Measurements from ENCODE around the gene ZFYVE27. TPM values are rescaled to one million over a fixed set of nuclear protein-coding genes. Genes with fewer than 3 reads are reported as not detected.

ZFYVE27 gene
- total and polyA plus RNA-seq, 2 donors from 2014 or later = 23.3 to 34.4 TPM

- no peak for FAIRE-seq
- intact Hi-C loops (cut with DNase I) = no loop called here
- H3K27ac ChIP-seq (ENCODE audit: low read depth in 2 of 2, low read length in 2 of 2) = peak overlapping the region; percentile 80 to 86
- no peaks in the 10 kb centered on the region for H3K36me3 ChIP-seq (ENCODE audit: control insufficient read depth in 2 of 3, insufficient read depth in 3 of 3, low read length in 3 of 3)
- H3K9ac ChIP-seq (ENCODE audit: low read length in 3 of 3) = peak overlapping the region; percentile 1 to 61 (median 10)
- no peaks in the 10 kb centered on the region for H3K27me3 ChIP-seq (ENCODE audit: control insufficient read depth, insufficient read depth, low read length)
- DNase-seq = peak; percentile 71 to 94 (median 82)
- no peaks in the 10 kb centered on the region for H3K9me3 ChIP-seq (ENCODE audit: control insufficient read depth in 2 of 3, insufficient read depth in 1 of 3, low read length in 3 of 3)
- peaks cover 0 to 13% (median 0%) of the 10 kb centered on the region in 3 donors for H3K4me1 ChIP-seq (ENCODE audit: control insufficient read depth in 2 of 3, insufficient read depth in 2 of 3, low read depth in 1 of 3, low read length in 3 of 3)
- peak overlapping the region in 2 of 3 donors; percentile 59 to 66 for H3K4me3 ChIP-seq (ENCODE audit: low read length in 3 of 3)
- no peak for TF ChIP-seq CTCF (IDR thresholded peaks at IDR 0.05; ENCODE audit: borderline replicate concordance, extremely low read depth, insufficient read depth)
These were observed 22.3 kb upstream of the ZFYVE27 start for GRCh38 chr10:97714401-97715258.

GRCh38 chr10:97715259-97715874 lies 21.6 kb upstream of the ZFYVE27 start:
- H3K9ac ChIP-seq (ENCODE audit: low read length in 3 of 3) = peak overlapping the region in 1 of 3 donors; percentile 1
- FAIRE-seq = no peak
- H3K4me1 ChIP-seq (ENCODE audit: control insufficient read depth in 2 of 3, insufficient read depth in 2 of 3, low read depth in 1 of 3, low read length in 3 of 3) = peaks cover 0 to 13% (median 0%) of the 10 kb centered on the region in 3 donors

GRCh38 chr10:97717627-97718026 lies 19.3 kb upstream of the ZFYVE27 start:
- no peaks in the 10 kb centered on the region for H3K9me3 ChIP-seq (ENCODE audit: control insufficient read depth in 2 of 3, insufficient read depth in 1 of 3, low read length in 3 of 3)
- TF ChIP-seq CTCF (IDR thresholded peaks at IDR 0.05; ENCODE audit: borderline replicate concordance, extremely low read depth, insufficient read depth) = no peak
- no peaks in the 10 kb centered on the region for H3K36me3 ChIP-seq (ENCODE audit: control insufficient read depth in 2 of 3, insufficient read depth in 3 of 3, low read length in 3 of 3)
- FAIRE-seq (no peak), DNase-seq (no peak)
- no peak overlapping the region for H3K27ac ChIP-seq (ENCODE audit: low read depth in 2 of 2, low read length in 2 of 2)
- H3K4me1 ChIP-seq (ENCODE audit: control insufficient read depth in 2 of 3, insufficient read depth in 2 of 3, low read depth in 1 of 3, low read length in 3 of 3) = peaks cover 0 to 13% (median 0%) of the 10 kb centered on the region in 3 donors
- no peaks in the 10 kb centered on the region for H3K27me3 ChIP-seq (ENCODE audit: control insufficient read depth, insufficient read depth, low read length)
- no peak overlapping the region for H3K4me3 ChIP-seq (ENCODE audit: low read length in 3 of 3)
- intact Hi-C loops (cut with DNase I) = no loop called here
- no peak overlapping the region for H3K9ac ChIP-seq (ENCODE audit: low read length in 3 of 3)

More at GRCh38 chr10:97715259-97715874, 21.6 kb upstream of the ZFYVE27 start:
- H3K36me3 ChIP-seq (ENCODE audit: control insufficient read depth in 2 of 3, insufficient read depth in 3 of 3, low read length in 3 of 3) = no peaks in the 10 kb centered on the region
- no peaks in the 10 kb centered on the region for H3K9me3 ChIP-seq (ENCODE audit: control insufficient read depth in 2 of 3, insufficient read depth in 1 of 3, low read length in 3 of 3)
- peak overlapping the region in 1 of 2 donors; percentile 80 for H3K27ac ChIP-seq (ENCODE audit: low read depth in 2 of 2, low read length in 2 of 2)
- DNase-seq = no peak
- intact Hi-C loops (cut with DNase I) = no loop called here
- H3K27me3 ChIP-seq (ENCODE audit: control insufficient read depth, insufficient read depth, low read length) = no peaks in the 10 kb centered on the region
- TF ChIP-seq CTCF (IDR thresholded peaks at IDR 0.05; ENCODE audit: borderline replicate concordance, extremely low read depth, insufficient read depth) = no peak
- peak overlapping the region in 2 of 3 donors; percentile 26 to 66 for H3K4me3 ChIP-seq (ENCODE audit: low read length in 3 of 3)
